DMS53 treated with DMSO at 0.1 percent for 48 hours (cell line): Measurements from ENCODE around the gene KIAA1614.

Experiments used
- DNase-seq: peaks from one replicate; lab custom pipeline; 2025; ENCODE audit not compliant: unreplicated experiment; lab: John Stamatoyannopoulos, UW

The KIAA1614 gene

GRCh38 chr1:180981596-180982387, 69.1 kb downstream of the KIAA1614 start:
- DNase-seq: no peak

- no peak for DNase-seq
Measured at GRCh38 chr1:180982422-180982821, 69.7 kb downstream of the KIAA1614 start.

- no peak for DNase-seq
Measured at GRCh38 chr1:180988253-180988752, 75.6 kb downstream of the KIAA1614 start.

- no peak for DNase-seq
Measured at GRCh38 chr1:180994262-180994661, 81.6 kb downstream of the KIAA1614 start.

GRCh38 chr1:180997843-180998504, 85.3 kb downstream of the KIAA1614 start:
- no peak for DNase-seq
